Vagina (tissue), 2 donors: ENCODE measurements around the gene ADGRL2.

ENCODE experiments used
- CTCF ChIP-seq, 3 experiments: fragments of 450-650 bp in 2 of 3; fragments of 200-600 bp in 1 of 3; sonication (generic) in 1 of 3; IDR thresholded peaks; one replicate each; pipeline ENCODE4 v1.5.1; 2017 to 2019; ENCODE audit warnings: antibody characterized with exemption in 3 of 3, mild to moderate bottlenecking in 2 of 3, moderate library complexity in 2 of 3
- POLR2A ChIP-seq, 2 donors: fragments of 450-650 bp; IDR thresholded peaks; one replicate each; pipeline ENCODE4 v1.6.1; 2017; ENCODE audit warnings: antibody characterized with exemption in 2 of 2, mild to moderate bottlenecking in 2 of 2, moderate library complexity in 2 of 2
- POLR2AphosphoS5 ChIP-seq, 2 donors: sonication (generic); formaldehyde crosslinking; IDR thresholded peaks; one replicate each; pipeline ENCODE4 v1.9.0; 2017; ENCODE audit warnings: antibody characterized with exemption in 2 of 2, mild to moderate bottlenecking in 2 of 2, low read depth in 1 of 2; ENCODE audit not compliant: insufficient read depth in 1 of 2

- TF ChIP-seq POLR2A (IDR thresholded peaks at IDR 0.05) (no peak), CTCF (IDR thresholded peaks at IDR 0.05) (no peak), POLR2AphosphoS5 (IDR thresholded peaks at IDR 0.05; ENCODE audit: insufficient read depth in 1 of 2, low read depth in 1 of 2) (no peak)
Measured at GRCh38 chr1:81824759-81825158, 24.0 kb downstream of the ADGRL2 start.
